A673 (cell line): ENCODE data around the gene PDE6A.

Experiments
- CTCF ChIP-seq: fragments of 300-800, 200-600 bp; sonication (generic); conservative IDR thresholded peaks from 2 replicates; pipeline ENCODE4 v1.5.1; 2017; ENCODE audit warnings: low read depth, mild to moderate bottlenecking, antibody characterized with exemption, low read length, moderate library complexity, mixed read lengths
- EZH2 ChIP-seq: fragments of 200-600 bp; sonication (generic); IDR thresholded peaks from 2 replicates; pipeline ENCODE4 v1.6.1; 2017; ENCODE audit warnings: borderline replicate concordance, low read depth, mild to moderate bottlenecking, mixed read lengths, antibody characterized with exemption, low read length; ENCODE audit not compliant: poor library complexity, severe bottlenecking

- TF ChIP-seq CTCF (no peak), EZH2 (no peak)
These were observed 7.0 kb downstream of the PDE6A start for GRCh38 chr5:149937610-149938009.
